Lower leg skin (tissue), 3 donors: Measurements from ENCODE around the gene SMG9.

Source experiments
- POLR2A ChIP-seq, 2 donors: fragments of 450-650 bp; IDR thresholded peaks; one replicate each; pipeline ENCODE4 v1.6.1; 2016 to 2017; ENCODE audit warnings: antibody characterized with exemption in 2 of 2, mild to moderate bottlenecking in 1 of 2, moderate library complexity in 1 of 2
- TF ChIP-seq, protein P1 (sequence below), 3 donors: fragments of 450-650 bp; IDR thresholded peaks; one replicate each; pipeline ENCODE4 v1.5.1; 2016; ENCODE audit warnings: antibody characterized with exemption in 3 of 3, mild to moderate bottlenecking in 3 of 3, moderate library complexity in 2 of 3

DNA sequence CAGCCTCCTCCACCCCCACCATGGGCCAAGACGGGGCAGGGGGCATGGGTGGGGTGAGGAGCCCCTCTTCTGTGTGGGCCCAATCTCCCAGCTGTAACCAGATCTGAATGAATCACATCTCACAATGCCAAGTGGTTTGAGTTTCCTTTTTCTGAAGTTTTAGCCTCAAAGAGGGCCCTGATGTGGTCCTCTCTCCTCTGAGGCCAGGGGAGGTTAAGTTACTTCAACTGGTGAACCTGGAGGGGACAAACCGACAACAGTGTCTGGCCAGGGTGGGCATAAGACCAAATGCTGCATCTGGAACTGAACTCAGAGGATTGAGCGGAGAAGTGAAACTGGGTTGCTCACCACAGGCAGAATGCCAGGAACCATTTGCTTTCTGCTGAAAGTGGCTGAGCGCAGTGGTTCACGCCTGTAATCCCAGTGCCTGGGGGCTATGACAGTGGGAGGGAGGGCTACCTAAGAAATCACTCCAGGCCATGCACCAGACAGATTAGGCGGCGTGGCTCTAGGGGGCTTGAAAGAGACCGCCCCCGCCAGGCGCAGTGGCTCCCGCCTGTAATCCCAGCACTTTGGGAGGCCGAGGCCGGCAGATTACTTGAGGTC is 54.3 kb downstream of the SMG9 start:
- TF ChIP-seq, protein P1, sequence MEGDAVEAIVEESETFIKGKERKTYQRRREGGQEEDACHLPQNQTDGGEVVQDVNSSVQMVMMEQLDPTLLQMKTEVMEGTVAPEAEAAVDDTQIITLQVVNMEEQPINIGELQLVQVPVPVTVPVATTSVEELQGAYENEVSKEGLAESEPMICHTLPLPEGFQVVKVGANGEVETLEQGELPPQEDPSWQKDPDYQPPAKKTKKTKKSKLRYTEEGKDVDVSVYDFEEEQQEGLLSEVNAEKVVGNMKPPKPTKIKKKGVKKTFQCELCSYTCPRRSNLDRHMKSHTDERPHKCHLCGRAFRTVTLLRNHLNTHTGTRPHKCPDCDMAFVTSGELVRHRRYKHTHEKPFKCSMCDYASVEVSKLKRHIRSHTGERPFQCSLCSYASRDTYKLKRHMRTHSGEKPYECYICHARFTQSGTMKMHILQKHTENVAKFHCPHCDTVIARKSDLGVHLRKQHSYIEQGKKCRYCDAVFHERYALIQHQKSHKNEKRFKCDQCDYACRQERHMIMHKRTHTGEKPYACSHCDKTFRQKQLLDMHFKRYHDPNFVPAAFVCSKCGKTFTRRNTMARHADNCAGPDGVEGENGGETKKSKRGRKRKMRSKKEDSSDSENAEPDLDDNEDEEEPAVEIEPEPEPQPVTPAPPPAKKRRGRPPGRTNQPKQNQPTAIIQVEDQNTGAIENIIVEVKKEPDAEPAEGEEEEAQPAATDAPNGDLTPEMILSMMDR (IDR thresholded peaks at IDR 0.05): no peak
- TF ChIP-seq POLR2A (IDR thresholded peaks at IDR 0.05): no peak
